ENCODE data around the gene SLC9A5.
A peak's percentile ranks its signal among the peaks of the same experiment; 100 is the strongest.

The SLC9A5 gene

DNA sequence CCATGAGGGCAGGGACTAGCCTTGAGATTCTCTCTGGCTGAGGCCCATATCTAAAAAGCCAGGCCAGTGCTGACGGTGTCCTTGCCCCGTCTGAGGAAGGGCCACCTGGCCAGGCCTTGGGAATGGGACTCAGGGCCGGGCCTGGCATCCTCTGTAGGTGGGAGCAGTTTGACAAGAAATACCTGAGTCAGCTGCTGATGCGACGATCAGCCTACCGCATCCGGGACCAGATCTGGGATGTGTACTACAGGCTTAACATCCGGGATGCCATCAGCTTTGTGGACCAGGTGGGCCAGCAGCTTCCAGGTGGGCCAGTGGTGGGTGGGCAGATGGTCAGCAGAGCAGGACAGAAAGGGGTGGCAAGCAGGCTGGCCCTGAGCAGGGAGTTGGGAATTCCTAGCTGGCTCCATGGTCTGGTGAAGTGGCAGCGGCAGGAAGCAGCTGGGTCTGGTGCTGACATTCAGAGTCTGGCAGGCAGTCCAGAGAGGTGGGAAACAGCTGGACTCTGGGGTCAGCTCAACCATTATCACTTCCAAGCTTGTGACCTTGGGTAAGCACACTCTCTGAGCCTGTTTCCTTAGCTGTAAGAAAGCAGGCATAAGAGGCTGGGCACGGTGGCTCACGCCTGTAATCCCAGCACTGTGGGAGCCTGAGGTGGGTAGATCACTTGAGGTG, 9.5 kb downstream of the SLC9A5 start:
- no peak for DNase-seq

DNA sequence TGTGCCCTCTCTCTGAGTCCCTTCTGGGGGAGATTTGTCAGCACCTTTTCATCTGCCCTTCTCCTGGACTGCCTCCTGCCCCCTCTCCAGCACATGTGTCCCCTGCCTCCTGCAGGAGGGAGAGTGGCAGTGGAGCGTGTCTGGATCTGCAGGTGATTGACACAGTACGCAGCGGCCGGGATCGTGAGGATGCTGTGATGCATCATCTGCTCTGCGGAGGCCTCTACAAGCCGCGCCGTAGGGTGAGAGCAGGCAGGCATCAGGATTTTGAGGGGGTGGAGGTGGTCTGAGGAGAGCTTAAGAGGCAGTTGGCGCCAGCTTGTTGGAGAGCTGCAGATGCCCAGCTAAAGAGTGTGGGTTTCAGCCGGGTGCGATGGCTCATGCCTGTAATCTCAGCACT, 10.9 kb downstream of the SLC9A5 start:
- DNase-seq = no peak

DNA sequence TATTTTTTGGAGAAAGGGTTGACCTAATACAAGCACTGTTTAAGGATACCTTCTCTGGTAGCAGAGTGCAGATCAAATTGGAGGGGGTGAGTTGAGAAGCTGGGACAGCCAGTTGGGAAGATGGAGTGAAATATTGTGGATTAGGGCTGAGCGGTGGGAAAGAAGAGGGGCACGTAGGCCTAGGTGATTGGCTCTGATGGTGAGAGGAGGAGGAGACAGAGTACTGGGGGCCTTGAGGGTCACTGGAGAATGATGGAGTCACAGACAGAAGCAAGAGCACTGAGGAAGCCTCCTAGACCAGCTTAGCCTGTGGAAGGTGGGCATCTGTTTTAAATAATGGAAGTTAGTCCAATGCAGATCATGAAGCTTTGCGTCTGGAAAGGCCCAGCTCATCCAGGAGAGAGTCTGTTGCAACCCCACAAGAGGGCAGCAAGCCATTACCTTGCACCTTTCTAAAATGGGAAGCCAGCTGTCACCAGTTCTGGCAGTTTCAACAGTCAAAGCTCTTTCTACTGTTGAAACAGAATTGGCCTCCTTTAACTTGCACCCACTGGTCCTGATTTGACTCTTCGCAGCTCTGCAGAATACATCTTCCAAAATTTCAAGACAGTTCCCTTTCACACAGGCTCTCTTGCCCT, 11.8 kb downstream of the SLC9A5 start:
- peak; percentile 57 for DNase-seq

DNA sequence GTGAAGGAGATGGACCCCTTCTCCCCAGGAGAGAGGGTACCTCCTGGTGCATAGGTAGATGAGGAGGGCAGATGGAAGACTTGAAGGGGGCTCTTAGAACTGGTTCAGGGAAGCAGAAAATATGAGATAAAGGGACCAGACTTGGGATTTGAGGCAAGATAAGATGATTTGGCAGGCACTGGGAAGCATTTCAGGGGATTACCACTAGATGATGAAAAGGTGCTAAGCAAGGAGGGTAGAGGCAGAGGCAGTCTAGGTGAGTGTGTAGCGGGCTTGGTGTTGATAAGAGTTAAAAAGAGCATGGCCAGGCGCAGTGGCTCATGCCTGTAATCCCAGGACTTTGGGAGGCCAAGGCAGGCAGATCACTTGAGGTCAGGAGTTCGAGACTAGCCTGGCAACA, 14.4 kb downstream of the SLC9A5 start:
- DNase-seq = no peak

- DNase-seq = no peak
These were observed 15.5 kb downstream of the SLC9A5 start for GRCh38 chr16:67264277-67264676.

- no peak for DNase-seq
These were observed 16.1 kb downstream of the SLC9A5 start for GRCh38 chr16:67264866-67265265.

- DNase-seq = no peak
These were observed 17.1 kb downstream of the SLC9A5 start for GRCh38 chr16:67265834-67266233.

- no peak for DNase-seq
These were observed 19.4 kb downstream of the SLC9A5 start for GRCh38 chr16:67268136-67268579.

DNA sequence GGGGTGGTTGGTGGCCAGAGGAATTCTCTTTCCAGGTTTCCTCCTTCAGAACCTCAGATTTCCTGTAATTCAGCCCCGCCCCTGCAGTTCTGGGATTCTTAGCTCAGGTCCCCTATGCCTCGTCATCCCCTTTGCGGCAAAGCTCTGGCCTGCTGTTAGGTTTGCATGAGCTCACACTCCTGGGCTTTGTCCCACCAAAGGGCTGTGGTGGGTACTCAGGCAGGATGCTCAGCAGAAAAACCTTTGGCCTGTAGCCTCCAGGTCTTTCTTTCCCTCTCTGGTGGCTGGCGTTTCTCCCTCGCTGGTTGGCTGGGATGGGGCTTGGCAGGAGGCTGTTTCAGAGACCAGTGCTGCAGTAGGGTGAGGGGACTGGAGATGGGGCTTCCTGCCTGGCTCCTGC, 21.0 kb downstream of the SLC9A5 start:
- no peak for DNase-seq

- no peak for DNase-seq
These were observed 22.2 kb downstream of the SLC9A5 start for GRCh38 chr16:67270931-67271338.

- no peak for DNase-seq
These were observed 22.7 kb downstream of the SLC9A5 start for GRCh38 chr16:67271446-67271845.

DNA sequence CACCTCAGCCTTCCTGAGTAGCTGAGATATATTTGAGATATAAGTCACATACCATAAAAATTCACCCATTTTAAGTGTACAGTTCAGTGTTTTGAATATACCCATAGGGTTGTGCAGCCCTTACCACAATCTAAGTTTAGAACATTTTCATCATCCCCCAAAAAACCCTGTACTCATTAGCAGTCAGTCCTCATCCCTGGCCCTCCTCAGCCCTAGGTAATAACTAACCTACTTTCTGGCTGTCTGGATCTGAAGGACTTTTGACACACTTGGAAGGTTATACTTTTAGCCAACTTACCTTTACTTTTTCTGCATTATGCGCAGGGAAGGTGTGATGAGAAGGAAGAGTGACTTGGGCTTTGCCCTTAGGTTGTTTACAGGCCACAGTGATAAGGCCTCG, 26.5 kb downstream of the SLC9A5 start:
- DNase-seq = no peak

- no peak for DNase-seq
These were observed 28.7 kb downstream of the SLC9A5 start for GRCh38 chr16:67277294-67277998.

- no peak for DNase-seq
These were observed 29.4 kb downstream of the SLC9A5 start for GRCh38 chr16:67277999-67278772.

- no peak for DNase-seq
These were observed 30.1 kb downstream of the SLC9A5 start for GRCh38 chr16:67278773-67279295.

- peak; percentile 23 for DNase-seq
These were observed 30.7 kb downstream of the SLC9A5 start, which contains the start of gene PLEKHG4 for GRCh38 chr16:67279296-67280089. TSS of gene PLEKHG4 (plus strand) at chr16:67279532. CDS start at chr16:67280045, 513 bp downstream.

DNA sequence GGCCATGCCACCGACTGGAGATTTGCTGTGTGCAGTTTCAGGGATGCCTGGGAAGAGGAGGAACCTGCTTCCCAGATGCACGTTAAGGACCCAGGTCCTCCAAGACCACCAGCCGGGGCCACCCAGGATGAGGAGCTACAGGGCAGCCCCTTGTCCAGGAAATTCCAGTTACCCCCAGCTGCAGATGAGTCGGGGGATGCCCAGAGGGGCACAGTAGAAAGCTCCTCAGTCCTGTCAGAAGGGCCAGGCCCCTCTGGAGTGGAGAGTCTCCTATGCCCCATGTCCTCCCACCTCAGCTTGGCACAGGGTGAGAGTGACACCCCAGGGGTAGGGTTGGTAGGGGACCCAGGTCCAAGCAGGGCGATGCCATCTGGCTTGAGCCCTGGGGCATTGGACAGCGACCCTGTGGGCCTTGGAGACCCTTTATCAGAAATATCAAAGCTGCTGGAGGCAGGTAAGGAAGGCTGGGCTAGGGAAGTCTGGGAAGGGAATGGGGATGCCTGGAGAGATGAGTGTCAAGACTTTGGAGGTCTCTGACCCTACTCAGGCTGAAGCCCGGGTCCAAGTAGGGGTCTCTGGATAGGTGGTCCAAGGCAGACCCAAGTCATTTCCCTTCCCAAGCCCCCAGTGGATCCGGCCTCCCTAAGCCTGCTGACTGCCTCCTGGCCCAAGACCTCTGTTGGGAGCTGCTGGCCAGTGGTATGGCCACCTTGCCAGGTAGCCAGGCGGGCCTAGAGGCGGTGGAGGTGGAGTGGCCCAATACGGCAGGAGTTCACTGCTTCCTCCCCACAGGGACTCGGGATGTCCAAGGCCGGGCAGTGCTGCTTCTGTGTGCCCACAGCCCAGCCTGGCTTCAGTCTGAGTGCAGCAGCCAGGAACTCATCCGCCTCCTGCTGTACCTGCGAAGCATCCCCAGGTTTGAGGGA, 31.6 kb downstream of the SLC9A5 start:
- DNase-seq = no peak

- no peak for DNase-seq
These were observed 33.0 kb downstream of the SLC9A5 start for GRCh38 chr16:67281536-67282446.

DNA sequence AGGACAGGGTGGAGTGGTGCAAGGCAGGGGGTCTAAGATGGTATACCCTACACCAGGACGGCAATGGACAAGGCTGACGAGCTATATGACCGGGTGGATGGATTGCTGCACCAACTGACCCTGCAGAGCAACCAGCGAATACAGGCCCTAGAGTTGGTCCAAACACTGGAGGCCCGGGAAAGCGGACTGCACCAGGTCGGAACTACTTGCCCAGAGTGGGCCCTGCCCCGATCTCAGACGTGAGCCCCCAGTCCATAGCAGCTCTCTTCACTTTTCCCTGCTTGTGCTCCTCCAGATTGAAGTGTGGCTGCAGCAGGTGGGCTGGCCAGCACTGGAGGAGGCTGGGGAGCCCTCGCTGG, 33.6 kb downstream of the SLC9A5 start:
- DNase-seq = no peak
